ENCODE measurements around the gene ZNF514.

DNA sequence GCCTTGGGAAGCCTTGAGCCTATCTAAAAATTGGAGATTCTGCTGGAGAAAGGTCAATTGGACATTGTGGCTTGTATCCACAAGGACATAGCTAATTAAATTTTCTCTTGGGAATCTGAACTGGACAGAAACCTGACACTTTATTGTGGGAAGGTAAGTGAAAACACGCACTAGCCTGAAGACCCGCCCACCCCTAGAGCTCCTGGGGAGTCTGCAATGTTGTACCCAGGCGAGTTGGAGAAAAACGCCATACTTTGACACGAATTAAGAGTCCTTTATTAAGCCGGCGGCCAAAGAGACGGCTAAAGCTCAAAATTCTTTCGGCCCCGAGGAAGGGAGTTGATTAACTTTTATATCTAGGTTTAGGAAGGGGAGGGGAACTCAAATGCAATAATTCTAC lies 46.4 kb upstream of the ZNF514 start:
- TF ChIP-seq, protein P1, sequence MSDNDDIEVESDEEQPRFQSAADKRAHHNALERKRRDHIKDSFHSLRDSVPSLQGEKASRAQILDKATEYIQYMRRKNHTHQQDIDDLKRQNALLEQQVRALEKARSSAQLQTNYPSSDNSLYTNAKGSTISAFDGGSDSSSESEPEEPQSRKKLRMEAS (IDR thresholded peaks at IDR 0.05): no peak
- TF ChIP-seq SP1 (IDR thresholded peaks at IDR 0.05): no peak
- TF ChIP-seq, protein P2, sequence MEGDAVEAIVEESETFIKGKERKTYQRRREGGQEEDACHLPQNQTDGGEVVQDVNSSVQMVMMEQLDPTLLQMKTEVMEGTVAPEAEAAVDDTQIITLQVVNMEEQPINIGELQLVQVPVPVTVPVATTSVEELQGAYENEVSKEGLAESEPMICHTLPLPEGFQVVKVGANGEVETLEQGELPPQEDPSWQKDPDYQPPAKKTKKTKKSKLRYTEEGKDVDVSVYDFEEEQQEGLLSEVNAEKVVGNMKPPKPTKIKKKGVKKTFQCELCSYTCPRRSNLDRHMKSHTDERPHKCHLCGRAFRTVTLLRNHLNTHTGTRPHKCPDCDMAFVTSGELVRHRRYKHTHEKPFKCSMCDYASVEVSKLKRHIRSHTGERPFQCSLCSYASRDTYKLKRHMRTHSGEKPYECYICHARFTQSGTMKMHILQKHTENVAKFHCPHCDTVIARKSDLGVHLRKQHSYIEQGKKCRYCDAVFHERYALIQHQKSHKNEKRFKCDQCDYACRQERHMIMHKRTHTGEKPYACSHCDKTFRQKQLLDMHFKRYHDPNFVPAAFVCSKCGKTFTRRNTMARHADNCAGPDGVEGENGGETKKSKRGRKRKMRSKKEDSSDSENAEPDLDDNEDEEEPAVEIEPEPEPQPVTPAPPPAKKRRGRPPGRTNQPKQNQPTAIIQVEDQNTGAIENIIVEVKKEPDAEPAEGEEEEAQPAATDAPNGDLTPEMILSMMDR (IDR thresholded peaks at IDR 0.05; ENCODE audit: low read depth, low read length, missing input control): no peak
- no peak for TF ChIP-seq RAD21 (IDR thresholded peaks at IDR 0.05)
- TF ChIP-seq, protein P3, sequence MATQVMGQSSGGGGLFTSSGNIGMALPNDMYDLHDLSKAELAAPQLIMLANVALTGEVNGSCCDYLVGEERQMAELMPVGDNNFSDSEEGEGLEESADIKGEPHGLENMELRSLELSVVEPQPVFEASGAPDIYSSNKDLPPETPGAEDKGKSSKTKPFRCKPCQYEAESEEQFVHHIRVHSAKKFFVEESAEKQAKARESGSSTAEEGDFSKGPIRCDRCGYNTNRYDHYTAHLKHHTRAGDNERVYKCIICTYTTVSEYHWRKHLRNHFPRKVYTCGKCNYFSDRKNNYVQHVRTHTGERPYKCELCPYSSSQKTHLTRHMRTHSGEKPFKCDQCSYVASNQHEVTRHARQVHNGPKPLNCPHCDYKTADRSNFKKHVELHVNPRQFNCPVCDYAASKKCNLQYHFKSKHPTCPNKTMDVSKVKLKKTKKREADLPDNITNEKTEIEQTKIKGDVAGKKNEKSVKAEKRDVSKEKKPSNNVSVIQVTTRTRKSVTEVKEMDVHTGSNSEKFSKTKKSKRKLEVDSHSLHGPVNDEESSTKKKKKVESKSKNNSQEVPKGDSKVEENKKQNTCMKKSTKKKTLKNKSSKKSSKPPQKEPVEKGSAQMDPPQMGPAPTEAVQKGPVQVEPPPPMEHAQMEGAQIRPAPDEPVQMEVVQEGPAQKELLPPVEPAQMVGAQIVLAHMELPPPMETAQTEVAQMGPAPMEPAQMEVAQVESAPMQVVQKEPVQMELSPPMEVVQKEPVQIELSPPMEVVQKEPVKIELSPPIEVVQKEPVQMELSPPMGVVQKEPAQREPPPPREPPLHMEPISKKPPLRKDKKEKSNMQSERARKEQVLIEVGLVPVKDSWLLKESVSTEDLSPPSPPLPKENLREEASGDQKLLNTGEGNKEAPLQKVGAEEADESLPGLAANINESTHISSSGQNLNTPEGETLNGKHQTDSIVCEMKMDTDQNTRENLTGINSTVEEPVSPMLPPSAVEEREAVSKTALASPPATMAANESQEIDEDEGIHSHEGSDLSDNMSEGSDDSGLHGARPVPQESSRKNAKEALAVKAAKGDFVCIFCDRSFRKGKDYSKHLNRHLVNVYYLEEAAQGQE (IDR thresholded peaks at IDR 0.05): no peak
- TF ChIP-seq YY1 (IDR thresholded peaks at IDR 0.05): no peak
- no peak for TF ChIP-seq GABPA (IDR thresholded peaks at IDR 0.05 in 1 of 2, conservative IDR thresholded peaks at IDR 0.05 in 1 of 2)
- TF ChIP-seq EGR1 (IDR thresholded peaks at IDR 0.05; ENCODE audit: low read depth in 2 of 2): no peak
- TF ChIP-seq JUND (IDR thresholded peaks at IDR 0.05): no peak
